ENCODE measurements around the gene TMEM151A. TPM values are rescaled to one million over a fixed set of nuclear protein-coding genes. Genes with fewer than 3 reads are reported as not detected.
A peak's percentile ranks its signal among the peaks of the same experiment; 100 is the strongest.

TMEM151A gene
- polyA plus RNA-seq, 4 donors: 0.05 TPM; not detected in 3

GRCh38 chr11:66334605-66335442, 43.1 kb downstream of the TMEM151A start:
- DNase-seq (ENCODE audit: low read depth in 4 of 4, low spot score in 3 of 4): no peak

- no peak for DNase-seq (ENCODE audit: low read depth in 4 of 4, low spot score in 3 of 4)
Observed at GRCh38 chr11:66335531-66336233, 44.0 kb downstream of the TMEM151A start.

GRCh38 chr11:66336234-66337102, 44.8 kb downstream of the TMEM151A start, which contains the start of gene RIN1:
TSS of gene RIN1 (minus strand) at chr11:66336434. CDS start at chr11:66336402, 32 bp downstream.
- DNase-seq (ENCODE audit: low read depth in 4 of 4, low spot score in 3 of 4): peak in 1 of 4 donors; percentile 33

GRCh38 chr11:66337103-66337899, 45.6 kb downstream of the TMEM151A start:
- DNase-seq (ENCODE audit: low read depth in 4 of 4, low spot score in 3 of 4): no peak

GRCh38 chr11:66338276-66339161, 46.8 kb downstream of the TMEM151A start:
- no peak for DNase-seq (ENCODE audit: low read depth in 4 of 4, low spot score in 3 of 4)

GRCh38 chr11:66339162-66339675, 47.5 kb downstream of the TMEM151A start:
- DNase-seq (ENCODE audit: low read depth in 4 of 4, low spot score in 3 of 4): no peak

- no peak for DNase-seq (ENCODE audit: low read depth in 4 of 4, low spot score in 3 of 4)
Observed at GRCh38 chr11:66339686-66340483, 48.2 kb downstream of the TMEM151A start.

GRCh38 chr11:66340596-66341501, 49.2 kb downstream of the TMEM151A start:
- DNase-seq (ENCODE audit: low read depth in 4 of 4, low spot score in 3 of 4): no peak

- no peak for DNase-seq (ENCODE audit: low read depth in 4 of 4, low spot score in 3 of 4)
Observed at GRCh38 chr11:66341502-66342126, 49.9 kb downstream of the TMEM151A start.

- DNase-seq (ENCODE audit: low read depth in 4 of 4, low spot score in 3 of 4): no peak
Observed at GRCh38 chr11:66343176-66343575, 51.5 kb downstream of the TMEM151A start.

GRCh38 chr11:66344550-66345315, 53.0 kb downstream of the TMEM151A start, which contains the start of gene BRMS1:
TSS of gene BRMS1 (minus strand) at chr11:66345104. CDS start at chr11:66342234, 2,870 bp downstream.
- DNase-seq (ENCODE audit: low read depth in 4 of 4, low spot score in 3 of 4): peak; percentile 92 to 97 (median 97)

- no peak for DNase-seq (ENCODE audit: low read depth in 4 of 4, low spot score in 3 of 4)
Observed at GRCh38 chr11:66345316-66345649, 53.6 kb downstream of the TMEM151A start.
